ENCODE measurements around the gene CDH23. TPM values are rescaled to one million over a fixed set of nuclear protein-coding genes. Genes with fewer than 3 reads are reported as not detected.

Gene CDH23
- total RNA-seq, 6 donors from 2014 or later: 4.7 to 29.3 (median 10.4) TPM

- no peak overlapping the region for H3K4me3 ChIP-seq
- DNase-seq (no peak), ATAC-seq (ENCODE audit: low FRiP score in 2 of 2) (no peak)
- no peaks in the 10 kb centered on the region for H3K9me3 ChIP-seq
- 79 to 90% methylated on average over 1 of the region's 1 CpG for WGBS, 2 donors
- peaks cover 0 to 5% (median 0%) of the 10 kb centered on the region in 4 donors for H3K4me1 ChIP-seq
- TF ChIP-seq POLR2A (IDR thresholded peaks at IDR 0.05) (no peak), POLR2AphosphoS5 (IDR thresholded peaks at IDR 0.05) (no peak), CTCF (IDR thresholded peaks at IDR 0.05) (no peak), EP300 (IDR thresholded peaks at IDR 0.05) (no peak)
- no peaks in the 10 kb centered on the region for H3K36me3 ChIP-seq
- no peak overlapping the region for H3K27ac ChIP-seq
- no peaks in the 10 kb centered on the region for H3K27me3 ChIP-seq
These were observed 256.3 kb downstream of the CDH23 start for GRCh38 chr10:71653044-71653443.

GRCh38 chr10:71656220-71656619, 259.5 kb downstream of the CDH23 start:
- TF ChIP-seq EP300 (IDR thresholded peaks at IDR 0.05): no peak
- no peak for TF ChIP-seq CTCF (IDR thresholded peaks at IDR 0.05)
- TF ChIP-seq POLR2AphosphoS5 (IDR thresholded peaks at IDR 0.05): no peak
- no peak for TF ChIP-seq POLR2A (IDR thresholded peaks at IDR 0.05)
- DNase-seq (no peak), ATAC-seq (ENCODE audit: low FRiP score in 2 of 2) (no peak)
- Histone ChIP-seq H3K27ac (no peak overlapping the region), H3K4me1 (no peaks in the 10 kb centered on the region), H3K9me3 (peaks cover 0 to 3% (median 0%) of the 10 kb centered on the region in 4 donors), H3K27me3 (no peaks in the 10 kb centered on the region), H3K4me3 (no peak overlapping the region), H3K36me3 (no peaks in the 10 kb centered on the region)
- 89 to 91% methylated on average over 7 of the region's 7 CpGs for WGBS, 2 donors

DNA sequence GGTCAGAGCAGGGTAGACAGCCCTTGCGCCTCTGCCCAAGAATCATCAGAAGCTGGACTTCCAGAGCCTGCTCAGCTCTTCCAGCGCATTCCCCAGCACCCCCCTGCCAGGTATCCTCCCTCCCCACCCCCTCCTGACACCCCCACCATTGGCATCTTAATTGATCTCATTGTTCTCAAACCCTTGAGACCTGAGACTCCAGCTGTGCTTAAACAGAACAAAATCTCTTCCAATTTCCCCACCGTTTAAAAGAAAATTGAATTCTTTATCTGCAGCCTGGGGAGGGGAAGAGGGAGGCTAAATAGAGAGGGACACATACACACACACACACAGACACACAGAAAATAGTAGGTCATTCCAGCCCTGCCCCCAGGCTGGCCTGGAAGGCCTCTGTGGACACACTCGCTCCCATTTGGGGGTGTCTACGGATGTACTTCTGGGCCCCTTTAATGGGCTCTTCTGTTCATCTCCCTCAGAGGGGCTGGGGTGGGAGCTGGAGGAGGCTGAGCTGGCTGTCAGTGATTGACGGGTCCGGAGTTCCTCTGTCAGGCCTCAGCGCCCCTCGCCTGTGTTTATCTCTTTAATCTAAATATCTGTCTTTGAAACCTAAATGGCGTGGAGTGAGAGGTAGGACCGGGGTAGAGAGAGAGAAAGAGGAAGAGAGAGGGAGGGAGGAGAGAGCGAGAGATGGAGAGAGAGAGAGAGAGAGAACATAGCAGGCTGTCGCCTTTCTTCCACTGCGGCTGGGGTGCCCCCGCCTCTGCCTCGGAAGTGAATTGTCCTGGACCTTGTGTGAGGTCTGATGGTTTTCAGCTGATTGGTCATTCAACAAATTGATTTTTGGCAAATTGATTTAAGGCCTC, 261.1 kb downstream of the CDH23 start:
- H3K27me3 ChIP-seq: no peaks in the 10 kb centered on the region
- no peaks in the 10 kb centered on the region for H3K36me3 ChIP-seq
- no peaks in the 10 kb centered on the region for H3K4me1 ChIP-seq
- ATAC-seq (ENCODE audit: low FRiP score in 2 of 2) (no peak), DNase-seq (no peak)
- no peak overlapping the region for H3K4me3 ChIP-seq
- peaks cover 0 to 3% (median 0%) of the 10 kb centered on the region in 4 donors for H3K9me3 ChIP-seq
- WGBS, 2 donors: 82 to 83% methylated on average over 16 of the region's 16 CpGs
- H3K27ac ChIP-seq: no peak overlapping the region
- TF ChIP-seq POLR2A (IDR thresholded peaks at IDR 0.05) (no peak), CTCF (IDR thresholded peaks at IDR 0.05) (no peak), EP300 (IDR thresholded peaks at IDR 0.05) (no peak), POLR2AphosphoS5 (IDR thresholded peaks at IDR 0.05) (no peak)

- Histone ChIP-seq H3K4me3 (no peak overlapping the region), H3K27me3 (no peaks in the 10 kb centered on the region), H3K36me3 (no peaks in the 10 kb centered on the region), H3K9me3 (peaks cover 0 to 3% (median 0%) of the 10 kb centered on the region in 4 donors), H3K27ac (no peak overlapping the region), H3K4me1 (no peaks in the 10 kb centered on the region)
- 86 to 88% methylated on average over 1 to 8 of the region's 8 CpGs for WGBS, 2 donors
- DNase-seq: no peak
- no peak for ATAC-seq (ENCODE audit: low FRiP score in 2 of 2)
- no peak for TF ChIP-seq POLR2AphosphoS5 (IDR thresholded peaks at IDR 0.05)
- no peak for TF ChIP-seq POLR2A (IDR thresholded peaks at IDR 0.05)
- no peak for TF ChIP-seq CTCF (IDR thresholded peaks at IDR 0.05)
- TF ChIP-seq EP300 (IDR thresholded peaks at IDR 0.05): no peak
These were observed 261.7 kb downstream of the CDH23 start for GRCh38 chr10:71658467-71658745.

All from upper lobe of left lung (tissue), 6 donors.